HEK293 (cell line): ENCODE data around the gene SLC18A3.

Experiments used
- CTCF ChIA-PET: fragments of 350-600 bp; formaldehyde crosslinking; extraction: SDS; loops from one replicate; lab custom pipeline; 2021; ENCODE audit warnings: antibody characterized with exemption; lab: Yijun Ruan, JAX
- POLR2A ChIA-PET: fragments of 300-600 bp; formaldehyde crosslinking; extraction: SDS; loops from one replicate; lab custom pipeline; 2020; ENCODE audit warnings: antibody characterized with exemption, inconsistent platforms; lab: Yijun Ruan, JAX
- H3K27ac ChIP-seq: fragments of 200-500 bp; sonication (Bioruptor generic); 2 replicates; pipeline ENCODE4 v1.5.1; 2014; ENCODE audit warnings: low read depth, low read length, control low read depth, inconsistent platforms; ENCODE audit errors: extremely low read depth
- H3K36me3 ChIP-seq, 2 experiments: fragments of 200-500 bp in 1 of 2; sonication (Bioruptor generic) in 1 of 2; 1 replicate in 1 of 2; 2 replicates in 1 of 2; pipeline ENCODE4 v1.5.1; 2014 to 2017; ENCODE audit warnings: inconsistent platforms in 2 of 2, low read length in 2 of 2; ENCODE audit not compliant: control insufficient read depth in 2 of 2, insufficient read depth in 1 of 2
- H3K4me1 ChIP-seq: fragments of 200-500 bp; sonication (Bioruptor generic); 2 replicates; pipeline ENCODE4 v1.5.1; 2014; ENCODE audit warnings: mild to moderate bottlenecking, low read length, inconsistent platforms; ENCODE audit not compliant: control insufficient read depth, insufficient read depth
- H3K4me3 ChIP-seq: 2 replicates; pipeline ENCODE4 v1.5.1; 2011; ENCODE audit warnings: low read depth, mild to moderate bottlenecking, control low read depth, low read length, moderate library complexity
- H3K9me3 ChIP-seq: fragments of 200-500 bp; sonication (Bioruptor generic); 2 replicates; pipeline ENCODE4 v1.5.1; 2014; ENCODE audit warnings: low read depth, low read length, inconsistent platforms; ENCODE audit not compliant: control insufficient read depth, insufficient read depth
- BCL6B ChIP-seq: fragments of 450-650 bp; formaldehyde crosslinking; IDR thresholded peaks from 2 replicates; pipeline ENCODE4 v1.5.1; 2017; ENCODE audit warnings: missing biosample characterization, missing genetic modification characterization
- INSM2 ChIP-seq: fragments of 450-650 bp; formaldehyde crosslinking; IDR thresholded peaks from 2 replicates; pipeline ENCODE4 v1.5.1; 2016; ENCODE audit warnings: missing biosample characterization, missing genetic modification characterization
- PRDM6 ChIP-seq: fragments of 450-650 bp; formaldehyde crosslinking; IDR thresholded peaks from 2 replicates; pipeline ENCODE4 v1.5.1; 2017; ENCODE audit warnings: missing biosample characterization, missing genetic modification characterization
- RBAK ChIP-seq: fragments of 450-650 bp; formaldehyde crosslinking; IDR thresholded peaks from 2 replicates; pipeline ENCODE4 v1.5.1; 2016; ENCODE audit warnings: missing biosample characterization, missing genetic modification characterization
- ZNF112 ChIP-seq: fragments of 450-650 bp; formaldehyde crosslinking; IDR thresholded peaks from 2 replicates; pipeline ENCODE4 v1.5.0; 2017; ENCODE audit warnings: missing biosample characterization, missing genetic modification characterization
- ZNF19 ChIP-seq: fragments of 450-650 bp; formaldehyde crosslinking; IDR thresholded peaks from 2 replicates; pipeline ENCODE4; 2016; ENCODE audit warnings: missing biosample characterization, missing genetic modification characterization, low read depth
- ZNF221 ChIP-seq: fragments of 450-650 bp; formaldehyde crosslinking; IDR thresholded peaks from 2 replicates; pipeline ENCODE4 v1.5.1; 2017; ENCODE audit warnings: missing biosample characterization, missing genetic modification characterization, borderline replicate concordance
- ZNF23 ChIP-seq: fragments of 450-650 bp; formaldehyde crosslinking; IDR thresholded peaks from 2 replicates; pipeline ENCODE4 v1.5.1; 2016; ENCODE audit warnings: missing biosample characterization, missing genetic modification characterization, borderline replicate concordance
- ZNF274 ChIP-seq, 2 experiments: fragments of 200-500 bp in 1 of 2; fragments of 450-650 bp in 1 of 2; sonication (Bioruptor generic) in 1 of 2; formaldehyde crosslinking in 1 of 2; IDR thresholded peaks; 2 replicates each; pipeline versions ENCODE4 v1.5.1 to v1.6.1; 2014 to 2016; ENCODE audit warnings: borderline replicate concordance in 1 of 2, inconsistent platforms in 1 of 2, low read length in 1 of 2, missing biosample characterization in 1 of 2, missing genetic modification characterization in 1 of 2
- ZNF366 ChIP-seq: fragments of 450-650 bp; formaldehyde crosslinking; conservative IDR thresholded peaks from 2 replicates; pipeline ENCODE4 v1.5.1; 2016; ENCODE audit warnings: missing biosample characterization, missing genetic modification characterization
- ZNF449 ChIP-seq: fragments of 450-650 bp; formaldehyde crosslinking; IDR thresholded peaks from 2 replicates; pipeline ENCODE4 v1.5.1; 2017; ENCODE audit warnings: missing biosample characterization, mild to moderate bottlenecking, missing genetic modification characterization, moderate library complexity
- ZNF473 ChIP-seq: fragments of 450-650 bp; formaldehyde crosslinking; IDR thresholded peaks from 2 replicates; pipeline ENCODE4 v1.5.1; 2017; ENCODE audit warnings: missing biosample characterization, missing genetic modification characterization
- ZNF548 ChIP-seq: fragments of 450-650 bp; formaldehyde crosslinking; IDR thresholded peaks from 2 replicates; pipeline ENCODE4 v1.5.1; 2016; ENCODE audit warnings: missing biosample characterization, missing genetic modification characterization
- ZNF610 ChIP-seq: fragments of 450-650 bp; formaldehyde crosslinking; IDR thresholded peaks from 2 replicates; pipeline ENCODE4 v1.5.1; 2016; ENCODE audit warnings: missing biosample characterization, missing genetic modification characterization, borderline replicate concordance
- ZNF624 ChIP-seq: fragments of 450-650 bp; formaldehyde crosslinking; IDR thresholded peaks from 2 replicates; pipeline ENCODE4 v1.5.1; 2017; ENCODE audit warnings: missing biosample characterization, missing genetic modification characterization
- ZNF658 ChIP-seq: fragments of 450-650 bp; formaldehyde crosslinking; IDR thresholded peaks from 2 replicates; pipeline ENCODE4; 2016; ENCODE audit warnings: missing biosample characterization, missing genetic modification characterization
- ZNF660 ChIP-seq: fragments of 450-650 bp; IDR thresholded peaks from 2 replicates; pipeline ENCODE4 v1.5.1; 2018; ENCODE audit warnings: missing biosample characterization, mild to moderate bottlenecking, missing genetic modification characterization

Gene SLC18A3

GRCh38 chr10:49634069-49634660 is 24.1 kb downstream of the SLC18A3 start:
- POLR2A ChIA-PET = no interaction called here
- no peaks in the 10 kb centered on the region for H3K36me3 ChIP-seq
- TF ChIP-seq ZNF112 (tag by site-specific recombination) (no peak), PRDM6 (no peak), ZNF449 (no peak), ZNF658 (no peak), ZNF473 (tag by site-specific recombination) (no peak), ZNF610 (tag by site-specific recombination) (no peak), BCL6B (tag by site-specific recombination) (no peak), ZNF19 (tag by site-specific recombination) (no peak)
- TF ChIP-seq, all 188 proteins: peak for 0
- no peak overlapping the region for H3K4me3 ChIP-seq
- H3K4me1 ChIP-seq = no peaks in the 10 kb centered on the region
- H3K27ac ChIP-seq = no peak overlapping the region
- CTCF ChIA-PET = interaction anchor here (1.0 kb wide), 1 partner anchor 12 kb away, joined by 3 read pairs; no protein-coding TSS in a partner anchor
- no peaks in the 10 kb centered on the region for H3K9me3 ChIP-seq

GRCh38 chr10:49642311-49642710 is 32.2 kb downstream of the SLC18A3 start:
- Histone ChIP-seq H3K9me3 (no peaks in the 10 kb centered on the region), H3K36me3 (no peaks in the 10 kb centered on the region), H3K4me1 (no peaks in the 10 kb centered on the region), H3K27ac (no peak overlapping the region)
- POLR2A ChIA-PET = no interaction called here
- CTCF ChIA-PET = no interaction called here
- no peak for TF ChIP-seq ZNF624
- no peak for TF ChIP-seq ZNF221
- no peak for TF ChIP-seq ZNF23
- TF ChIP-seq INSM2 = no peak
- TF ChIP-seq ZNF548 (tag by site-specific recombination) = no peak
- no peak for TF ChIP-seq ZNF366 (tag by site-specific recombination)
- no peak for TF ChIP-seq ZNF660 (tag by site-specific recombination)
- no peak for TF ChIP-seq RBAK (tag by site-specific recombination)
- TF ChIP-seq ZNF274 (IDR thresholded peaks at IDR 0.05; ENCODE audit: low read length) = no peak
- no peak for TF ChIP-seq ZNF274 (tag by site-specific recombination; IDR thresholded peaks at IDR 0.05; ENCODE audit: borderline replicate concordance)
- TF ChIP-seq, all 188 proteins: peak for 0
- no peak overlapping the region for H3K4me3 ChIP-seq
